ENCODE results near the gene ATP13A2.

ATP13A2 gene

GRCh38 chr1:17002524-17002902 lies 9.2 kb downstream of the ATP13A2 start:
- DNase-seq, result no peak

DNA sequence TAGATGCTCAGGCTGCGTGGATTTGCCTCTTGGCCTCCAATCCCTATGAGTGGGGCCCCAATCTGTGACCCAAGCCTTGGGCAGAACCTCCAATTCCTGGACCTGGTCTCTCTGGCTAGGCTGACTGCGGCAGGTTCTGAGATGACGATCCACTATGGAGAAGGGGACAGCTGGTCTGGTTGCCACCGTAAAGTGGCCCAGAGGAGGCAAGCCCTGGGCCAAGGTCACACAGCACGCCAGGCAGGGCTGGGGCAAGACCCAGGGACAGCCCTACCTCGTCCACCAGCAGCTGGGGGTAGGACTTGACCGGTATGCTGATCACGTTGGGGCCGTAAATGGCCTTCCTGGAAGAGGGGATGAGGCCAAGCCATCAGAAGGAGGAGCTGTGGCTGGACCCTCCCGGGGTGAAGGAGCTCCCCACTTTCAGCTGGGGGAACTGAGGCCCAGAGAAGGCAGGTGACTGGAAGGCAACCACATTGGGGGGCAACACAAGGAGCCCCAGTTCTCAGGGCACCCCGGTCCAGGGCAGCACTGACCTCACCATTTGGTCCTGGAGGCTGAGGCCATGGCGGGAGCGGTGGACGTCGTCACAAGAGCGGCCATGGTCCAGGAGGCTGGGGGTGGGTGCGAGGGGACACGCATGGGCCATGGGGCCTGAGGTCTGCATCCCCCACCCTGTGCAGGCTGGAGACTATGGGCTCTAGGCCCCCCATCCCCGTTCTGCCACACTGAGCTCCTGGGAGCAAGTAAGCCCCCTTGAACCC lies 9.8 kb downstream of the ATP13A2 start:
- no peak for DNase-seq

GRCh38 chr1:16999863-17000262 lies 11.9 kb downstream of the ATP13A2 start:
- no peak for DNase-seq

DNA sequence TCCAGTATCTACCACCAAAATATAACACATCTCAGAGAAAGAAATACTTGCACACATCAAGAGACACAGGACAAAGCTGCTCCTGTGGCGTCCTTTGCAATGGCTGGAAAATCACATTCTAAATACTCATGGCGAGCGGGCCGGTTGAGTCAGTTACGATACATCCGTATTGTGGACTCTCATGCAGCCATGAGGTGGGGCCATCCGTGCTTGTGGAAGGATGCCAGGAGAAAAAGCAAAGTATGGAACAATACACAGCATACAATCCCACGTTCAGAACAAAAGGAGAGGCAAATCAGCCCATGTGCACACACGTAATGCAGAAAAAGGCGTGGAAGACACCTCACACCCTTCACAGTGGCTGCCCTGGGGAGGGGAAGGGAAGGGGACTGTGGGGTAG lies 13.1 kb downstream of the ATP13A2 start:
- no peak for DNase-seq

DNA sequence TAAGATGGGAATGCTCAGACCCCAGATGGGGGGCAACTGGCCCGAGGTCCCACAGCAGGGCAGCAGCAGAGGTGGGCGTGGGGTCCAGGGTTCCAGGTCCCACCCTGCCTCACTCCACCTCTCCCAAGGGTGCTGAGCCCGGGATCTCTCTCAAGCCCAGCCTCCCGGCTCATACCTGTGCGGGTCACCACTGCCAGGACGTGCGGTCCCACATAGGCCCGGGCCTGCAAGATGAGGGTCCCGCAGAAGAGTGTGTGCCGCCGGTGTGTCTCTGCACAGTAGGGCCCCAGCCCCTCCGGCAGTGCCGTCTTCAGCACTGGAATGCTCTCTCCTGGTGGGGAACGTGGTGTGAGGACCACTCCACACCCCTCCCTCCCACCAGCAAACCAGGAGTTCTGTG lies 14.9 kb downstream of the ATP13A2 start:
- DNase-seq, result no peak

- DNase-seq, result no peak
Measured at GRCh38 chr1:16993521-16994038, 18.1 kb downstream of the ATP13A2 start.

DNA sequence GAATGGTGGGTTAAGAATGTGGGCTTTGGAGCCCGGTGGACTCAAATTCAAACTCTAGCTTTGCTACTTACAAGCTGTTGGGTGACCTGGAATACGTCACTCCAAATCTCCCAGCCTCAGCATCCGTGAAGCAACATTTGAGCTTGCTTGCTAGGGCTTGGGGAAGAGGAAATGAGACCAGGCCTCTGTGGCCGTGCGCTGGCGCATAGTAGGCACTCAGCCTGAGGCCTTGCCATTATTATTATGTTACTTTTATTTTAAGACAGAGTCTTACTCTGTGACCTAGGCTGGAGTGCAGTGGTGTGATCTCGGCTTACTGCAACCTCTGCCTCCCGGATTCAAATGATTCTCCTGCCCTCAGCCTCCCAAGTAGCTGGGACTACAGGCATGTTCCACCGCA lies 19.1 kb downstream of the ATP13A2 start:
- no peak for DNase-seq

- no peak for DNase-seq
Measured at GRCh38 chr1:16992102-16992501, 19.6 kb downstream of the ATP13A2 start.

DNA sequence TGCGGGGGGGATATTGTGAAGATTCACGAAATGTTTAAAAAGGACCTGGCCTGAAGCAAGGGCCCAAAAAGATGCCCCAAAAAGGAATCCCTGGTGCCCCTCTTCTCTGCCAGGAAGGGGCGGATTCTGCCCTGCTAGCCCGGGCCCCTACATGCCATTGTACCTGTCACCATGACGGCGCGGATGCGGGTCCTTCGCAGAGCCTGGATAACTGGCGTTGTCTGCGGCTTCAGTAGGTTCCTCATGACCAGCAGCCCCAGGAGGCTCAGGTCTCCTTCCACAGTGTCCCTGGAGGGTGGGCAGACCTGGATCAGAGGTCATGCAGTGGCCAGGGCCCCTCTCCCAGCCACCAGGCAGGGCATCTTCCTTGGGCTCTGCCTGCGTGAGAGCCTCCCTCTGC lies 20.2 kb downstream of the ATP13A2 start:
- no peak for DNase-seq

DNA sequence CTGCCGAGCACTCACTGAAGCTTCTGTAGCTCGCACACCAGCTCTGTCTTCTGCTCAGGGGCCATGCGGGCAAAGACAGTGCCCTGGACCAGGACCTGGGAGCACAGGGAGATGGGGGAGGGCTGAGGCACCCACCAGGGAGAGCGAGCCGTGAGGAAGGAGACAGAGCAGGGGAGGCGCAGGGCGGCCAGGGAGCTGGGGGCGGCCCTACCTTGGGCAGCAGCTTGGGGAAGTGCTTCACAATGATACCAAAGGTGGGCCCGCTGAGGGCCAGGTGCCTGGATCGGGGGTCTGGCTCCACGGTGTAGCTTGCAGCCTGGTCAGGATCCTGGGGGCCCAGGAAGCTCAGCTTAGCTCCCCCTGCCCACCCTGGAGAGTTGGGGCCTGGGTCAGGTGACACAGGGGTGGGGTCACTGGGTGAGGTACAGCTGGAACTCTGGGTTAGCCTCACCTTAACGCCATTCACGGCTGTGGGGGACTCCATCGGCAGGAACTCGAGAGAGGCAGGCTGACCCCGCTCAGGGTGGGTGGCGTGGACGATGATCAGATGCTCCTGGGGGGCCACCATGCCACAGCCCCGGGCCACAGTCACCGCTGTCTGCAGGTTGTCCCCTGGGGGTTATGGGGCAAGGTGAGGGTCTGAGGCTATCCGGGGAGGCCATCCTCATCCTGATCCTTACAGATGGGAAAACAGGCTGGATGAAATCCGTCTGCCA lies 21.9 kb downstream of the ATP13A2 start:
- no peak for DNase-seq

GRCh38 chr1:16988210-16988609 lies 23.5 kb downstream of the ATP13A2 start:
- no peak for DNase-seq

- DNase-seq, result no peak
Measured at GRCh38 chr1:16986962-16987361, 24.8 kb downstream of the ATP13A2 start.

- no peak for DNase-seq
Measured at GRCh38 chr1:16986560-16986959, 25.2 kb downstream of the ATP13A2 start.

- no peak for DNase-seq
Measured at GRCh38 chr1:16986113-16986512, 25.6 kb downstream of the ATP13A2 start.

- DNase-seq, result no peak
Measured at GRCh38 chr1:16984717-16985116, 27.0 kb downstream of the ATP13A2 start.

DNA sequence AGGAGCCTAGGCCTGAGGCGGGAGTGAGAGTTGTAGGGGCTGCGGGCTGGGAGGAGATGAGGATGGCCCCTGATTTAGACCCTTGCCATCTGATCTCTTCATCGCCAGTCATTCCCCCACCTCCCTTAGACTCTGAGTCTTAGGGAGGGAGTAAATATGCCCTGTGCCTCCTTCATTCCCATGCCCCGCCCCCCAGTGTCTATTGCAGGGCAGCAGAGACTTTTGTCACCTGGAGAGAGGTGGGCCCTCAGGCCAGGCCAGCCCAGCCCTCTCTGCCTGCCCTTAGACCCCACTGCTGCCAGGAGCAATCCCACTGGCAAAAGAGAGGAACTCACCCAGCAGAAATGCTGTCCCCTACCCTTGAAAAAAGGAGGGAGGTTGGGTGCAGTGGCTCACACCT lies 28.1 kb downstream of the ATP13A2 start:
- no peak for DNase-seq

DNA sequence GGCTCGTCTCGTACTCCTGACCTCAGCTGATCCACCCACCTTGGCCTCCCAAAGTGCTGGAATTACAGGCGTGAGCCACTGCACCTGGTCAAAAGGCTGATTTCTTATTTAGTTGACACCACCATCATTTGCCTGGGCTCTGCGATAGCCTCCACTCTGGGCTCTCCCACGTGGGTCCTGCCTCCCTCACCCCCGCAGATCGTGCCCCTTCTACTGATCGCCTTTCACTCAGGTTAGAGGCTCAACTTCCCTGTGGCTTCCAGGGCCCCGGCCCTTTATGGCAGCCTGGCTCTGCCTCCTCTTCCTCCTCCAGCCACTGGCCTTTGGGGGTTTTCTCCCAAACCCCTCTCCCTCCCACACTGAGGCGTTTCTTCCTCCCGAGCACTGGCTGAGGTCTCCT lies 28.8 kb downstream of the ATP13A2 start:
- DNase-seq, result no peak

GRCh38 chr1:16981269-16981849 lies 30.4 kb downstream of the ATP13A2 start:
- DNase-seq, result no peak

- no peak for DNase-seq
Measured at GRCh38 chr1:16980473-16981268, 31.1 kb downstream of the ATP13A2 start, which contains the start of gene MFAP2. Gene MFAP2, minus strand, starts transcription at chr1:16980620. Its CDS starts 2,347 bp downstream, at chr1:16978273.

GRCh38 chr1:16979475-16980327 lies 32.0 kb downstream of the ATP13A2 start:
- no peak for DNase-seq

GRCh38 chr1:16978567-16979474 lies 32.9 kb downstream of the ATP13A2 start:
- DNase-seq, result no peak

Measured in NCI-H1092 treated with DMSO at 0.1 percent for 48 hours (cell line).